GM23248 (cell line): Measurements from ENCODE around the gene TTLL4.

Source experiments
- EZH2 ChIP-seq: fragments of 200-600 bp; sonication (generic); IDR thresholded peaks from 2 replicates; pipeline ENCODE4 v1.6.1; 2018; ENCODE audit warnings: antibody characterized with exemption, mild to moderate bottlenecking; ENCODE audit not compliant: insufficient read depth, poor library complexity, severe bottlenecking
- EZH2phosphoT487 ChIP-seq: fragments of 200-600 bp; sonication (generic); IDR thresholded peaks from 2 replicates; pipeline ENCODE4 v1.6.1; 2018; ENCODE audit warnings: antibody characterized with exemption, moderate library complexity, mild to moderate bottlenecking, low read depth; ENCODE audit not compliant: insufficient read depth

- TF ChIP-seq EZH2, result no peak
- no peak for TF ChIP-seq EZH2phosphoT487
These were observed 38.7 kb upstream of the TTLL4 start, which contains the start of the genes RNF25 and STK36 for GRCh38 chr2:218671654-218672566.
